HK-2 (cell line): ENCODE data around the gene COL6A2.
"Not testable (repeated sequence)": the region's sequence is repeated elsewhere in the genome, so short reads cannot be mapped to it uniquely, and the experiment has no call there.

ENCODE experiments used
- DNase-seq: peaks from one replicate; pipeline ENCODE4 v3.0.0-alpha.2; 2018; ENCODE audit not compliant: unreplicated experiment

COL6A2 gene

DNA sequence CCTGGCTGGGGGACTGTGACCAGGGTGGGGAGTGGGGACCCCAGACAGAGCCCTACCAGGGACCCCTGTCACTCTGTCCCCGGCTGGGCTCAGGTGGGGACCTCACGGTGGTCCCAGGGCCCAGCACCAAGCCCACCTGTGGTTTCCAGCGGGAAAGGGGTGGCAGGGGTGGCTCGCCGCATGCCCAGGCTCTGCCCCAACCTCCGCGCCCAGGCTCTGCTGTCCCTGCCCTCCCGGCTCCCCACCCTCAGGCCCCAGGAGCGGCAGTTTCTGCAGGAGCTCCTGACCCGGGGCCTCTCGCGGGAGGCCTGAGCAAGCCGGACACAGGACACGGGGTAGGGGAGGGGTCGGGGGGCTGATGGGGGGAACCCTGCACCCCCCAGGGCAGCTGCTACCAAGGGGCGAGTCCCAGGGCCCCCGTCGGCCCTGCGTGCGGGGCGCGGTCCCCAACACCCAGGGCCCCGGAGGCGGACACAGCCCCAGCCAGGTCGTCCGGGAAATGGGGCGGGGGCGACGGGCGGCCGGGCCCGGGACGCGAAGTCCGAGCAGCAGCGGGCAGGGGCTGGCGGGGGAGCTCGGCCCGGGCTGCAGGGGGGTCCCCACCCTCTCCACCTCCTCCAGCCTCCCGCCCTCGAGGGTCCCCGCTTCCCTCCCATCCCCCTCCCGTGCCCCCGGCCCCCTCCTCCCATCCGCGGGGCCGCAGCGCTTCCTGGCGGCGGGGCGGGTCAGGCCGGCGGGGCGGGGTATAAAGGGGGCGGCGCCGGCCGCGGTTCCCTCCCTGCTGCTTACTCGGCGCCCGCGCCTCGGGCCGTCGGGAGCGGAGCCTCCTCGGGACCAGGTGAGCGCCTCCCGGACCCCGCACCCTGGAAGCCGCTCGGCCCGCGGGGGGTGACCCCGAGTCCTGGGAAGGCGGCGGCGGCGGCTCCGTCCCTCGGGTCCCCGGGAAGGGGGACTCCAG is at the start of gene COL6A2:
Gene COL6A2, plus strand, starts transcription at position 777 of the 958 bp plus-strand sequence.
- DNase-seq: peak; percentile 53

DNA sequence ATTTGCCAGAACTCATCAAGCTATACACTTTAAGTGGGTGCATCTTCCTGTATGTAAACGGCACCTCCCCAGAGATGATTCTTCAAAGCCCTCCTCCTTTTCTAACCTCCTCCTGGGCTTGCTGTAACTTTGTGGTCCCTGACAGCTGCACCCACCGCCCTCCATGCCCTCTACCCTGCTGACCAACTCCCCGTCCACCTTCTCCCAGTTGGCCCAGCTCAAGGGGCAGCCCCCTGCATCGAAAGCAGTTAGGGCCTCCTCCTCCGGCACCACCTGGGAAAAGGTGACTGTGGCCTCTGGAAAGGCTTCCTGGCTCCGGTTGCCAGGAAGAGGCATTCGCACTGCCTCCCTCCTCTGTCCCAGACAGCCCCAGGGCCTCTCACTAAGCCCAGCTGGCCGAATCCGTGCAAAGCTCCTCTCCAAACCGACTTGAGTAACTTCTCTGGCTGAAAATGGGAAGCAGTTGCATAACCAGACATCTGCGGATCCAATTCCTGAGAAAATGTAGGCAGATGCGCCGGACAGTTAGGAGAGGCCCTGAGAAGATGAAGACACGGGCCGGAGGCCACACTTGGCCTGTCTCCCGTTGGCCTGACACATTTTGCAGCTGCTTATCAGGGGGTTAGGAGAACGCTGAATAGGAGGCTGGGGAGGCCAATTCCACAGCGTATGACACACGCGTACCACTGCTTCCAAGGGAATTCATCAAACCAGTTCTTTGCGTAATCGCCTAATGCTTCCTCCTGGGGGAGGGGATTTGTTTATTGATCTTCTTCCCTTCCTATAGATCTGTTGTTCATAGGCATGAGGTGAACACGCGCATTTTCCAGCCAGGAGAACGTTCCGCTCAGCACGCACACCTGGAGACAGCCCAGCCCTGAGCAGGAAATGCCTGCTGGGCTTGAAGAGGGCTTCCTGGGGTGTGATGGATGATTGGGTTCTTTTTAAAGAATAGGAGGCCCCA is 48.7 kb upstream of the COL6A2 start:
- DNase-seq: no peak

DNA sequence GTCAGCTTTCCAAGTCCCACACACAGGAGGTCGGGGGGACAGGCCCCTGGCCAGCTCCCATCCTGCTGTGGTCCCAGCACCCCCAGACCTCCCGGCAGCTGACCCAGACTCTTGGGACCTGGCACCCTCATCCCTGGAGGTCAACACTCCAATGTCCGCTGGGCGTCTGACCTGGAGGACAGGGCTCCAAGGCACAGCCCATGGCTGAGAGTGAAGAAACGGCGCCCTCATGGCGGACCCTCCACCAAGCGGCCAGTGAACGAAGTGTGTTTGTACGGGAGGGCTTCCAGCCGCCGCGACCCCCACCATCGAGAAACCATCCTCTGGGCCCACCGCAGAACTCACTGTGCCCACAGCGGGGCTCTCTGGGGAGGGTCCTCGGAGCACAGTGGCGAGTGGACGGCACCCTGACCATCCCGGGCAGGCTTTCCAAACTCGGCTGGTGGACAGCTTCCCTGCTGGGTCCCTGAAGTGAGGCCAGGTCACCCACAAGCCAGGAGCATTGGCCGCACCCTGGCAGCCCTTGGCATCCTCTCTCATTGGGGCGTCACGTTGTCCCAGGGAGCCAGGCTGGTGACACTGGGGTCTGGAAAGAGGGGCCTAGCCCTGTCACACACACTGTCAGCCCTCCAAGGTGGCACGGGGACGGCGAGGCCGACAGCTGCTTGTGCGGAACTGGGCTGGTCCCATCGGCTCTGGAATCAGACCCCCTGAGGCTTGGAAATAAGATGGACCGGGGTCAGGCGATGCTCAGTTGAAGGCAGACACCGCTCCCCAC is 47.8 kb upstream of the COL6A2 start:
- no peak for DNase-seq

DNA sequence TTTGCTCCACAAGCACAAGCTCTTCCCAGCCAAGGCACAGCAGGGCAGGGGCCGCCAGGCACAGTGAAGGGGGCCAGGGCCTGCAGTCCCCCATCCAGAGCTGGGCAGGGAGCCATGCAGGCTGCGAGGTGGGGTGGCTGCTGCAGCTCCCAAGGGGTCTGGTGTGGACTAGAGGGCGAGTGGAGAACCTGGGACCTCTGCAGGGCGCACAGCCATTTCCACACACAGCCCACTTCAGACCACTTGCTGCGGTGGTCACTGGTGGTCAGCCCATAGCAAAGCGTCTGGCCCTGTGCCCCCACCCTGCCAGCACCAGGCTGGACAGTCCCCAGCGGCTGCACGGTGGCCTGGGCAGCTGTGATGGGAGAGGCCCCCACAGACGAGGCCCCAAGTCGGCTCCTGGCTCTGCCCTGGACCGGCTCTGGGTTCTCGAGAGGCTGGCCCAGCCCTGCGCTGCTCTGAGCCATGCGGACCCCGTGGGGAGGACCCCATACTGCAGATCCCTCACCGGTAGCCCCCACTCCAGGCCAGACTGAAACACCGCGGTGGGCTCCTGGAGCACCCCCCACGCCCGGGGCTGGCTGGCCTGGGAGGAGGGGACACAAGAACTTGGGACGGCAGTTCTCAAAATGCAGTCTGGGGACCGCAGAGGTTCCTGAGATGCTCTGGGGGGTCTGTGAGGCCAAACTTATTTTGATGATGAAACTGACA is 47.1 kb upstream of the COL6A2 start:
- no peak for DNase-seq

GRCh38 chr21:46051379-46051770 is 46.5 kb upstream of the COL6A2 start:
- no peak for DNase-seq

GRCh38 chr21:46051821-46052675 is 45.9 kb upstream of the COL6A2 start:
- no peak for DNase-seq

GRCh38 chr21:46052703-46053651 is 44.9 kb upstream of the COL6A2 start:
- DNase-seq: peak; percentile 86

DNA sequence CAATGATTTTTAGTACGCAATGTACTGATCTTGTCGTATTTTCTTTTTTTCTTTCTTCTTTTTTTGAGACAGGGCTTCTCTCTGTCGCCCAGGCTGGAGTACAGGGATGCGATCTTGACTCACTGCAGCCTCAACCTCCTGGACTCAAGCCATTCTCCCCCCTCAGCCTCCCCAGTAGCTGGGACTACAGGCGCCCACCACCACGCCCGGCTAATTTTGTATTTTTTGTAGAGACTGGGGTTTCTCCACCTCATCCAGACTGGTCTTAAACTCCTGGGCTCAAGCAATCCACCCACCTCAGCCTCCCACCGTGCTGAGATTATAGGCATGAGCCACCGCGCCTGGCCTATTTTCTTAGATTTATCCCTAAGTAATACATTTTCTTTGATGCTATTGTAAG is 43.9 kb upstream of the COL6A2 start:
- DNase-seq: no peak

DNA sequence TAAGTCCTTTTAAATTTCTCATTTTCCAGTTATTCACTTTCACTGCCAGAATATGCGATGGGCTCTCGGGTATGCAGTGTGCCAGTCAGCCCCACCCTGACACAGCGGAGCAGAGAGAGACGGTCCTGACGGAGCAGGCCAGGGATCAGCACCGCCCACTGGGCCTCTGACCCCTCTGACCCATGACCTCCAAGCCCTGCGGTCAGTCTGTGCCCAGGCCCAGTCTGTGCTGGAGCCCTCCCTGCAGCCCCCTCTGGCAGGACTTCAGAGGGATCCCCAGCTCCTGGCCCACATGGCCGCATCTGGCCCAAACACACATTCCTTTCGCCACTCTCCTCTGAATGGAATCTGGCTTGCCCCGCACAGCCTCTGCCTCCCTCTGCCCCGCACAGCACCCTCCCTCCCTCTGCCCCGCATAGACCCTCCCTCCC is 43.4 kb upstream of the COL6A2 start:
- no peak for DNase-seq

DNA sequence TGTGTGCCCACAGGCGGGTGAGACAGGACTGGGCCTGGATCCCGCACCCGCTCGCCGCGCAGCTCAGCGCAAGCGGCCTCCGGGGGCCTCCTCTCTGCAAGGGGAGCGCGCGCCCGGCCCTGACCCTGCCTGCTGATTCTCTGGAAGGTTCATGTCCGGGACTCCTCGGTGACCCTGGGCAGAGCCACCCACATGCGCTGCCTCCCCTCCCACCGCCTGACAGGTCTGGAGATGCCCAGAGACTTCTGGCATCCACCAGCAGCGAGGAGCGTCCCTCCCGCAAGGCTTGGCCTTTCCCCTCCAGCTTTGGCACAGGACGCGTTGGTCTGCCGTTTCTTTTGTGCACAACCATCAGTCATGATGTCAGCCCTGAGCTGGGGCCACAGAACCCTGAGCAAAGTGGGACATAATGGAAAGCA is 42.0 kb upstream of the COL6A2 start:
- no peak for DNase-seq

DNA sequence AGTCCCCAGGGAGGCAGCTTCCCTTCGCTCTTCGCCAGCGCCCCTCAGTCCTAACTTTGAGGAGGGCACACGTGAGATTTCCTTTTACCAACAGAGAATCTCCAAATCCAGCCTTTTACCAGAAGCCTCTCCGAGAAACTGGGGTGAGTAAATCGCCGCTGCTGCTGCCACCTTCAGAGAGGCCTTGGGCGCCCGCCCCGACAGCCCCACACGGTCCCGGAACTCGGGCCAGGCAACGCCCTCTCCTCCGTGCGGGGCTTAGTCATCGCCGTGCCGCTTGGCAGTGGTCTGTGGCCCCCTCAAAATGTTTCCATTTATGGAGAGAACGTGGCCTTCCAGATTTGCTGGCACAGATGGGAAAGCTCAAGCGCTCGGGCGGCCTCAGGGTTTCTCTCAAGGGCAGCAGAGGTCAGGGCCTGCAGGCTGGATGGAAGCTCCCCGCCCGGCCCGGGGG is 41.4 kb upstream of the COL6A2 start:
- DNase-seq: no peak

DNA sequence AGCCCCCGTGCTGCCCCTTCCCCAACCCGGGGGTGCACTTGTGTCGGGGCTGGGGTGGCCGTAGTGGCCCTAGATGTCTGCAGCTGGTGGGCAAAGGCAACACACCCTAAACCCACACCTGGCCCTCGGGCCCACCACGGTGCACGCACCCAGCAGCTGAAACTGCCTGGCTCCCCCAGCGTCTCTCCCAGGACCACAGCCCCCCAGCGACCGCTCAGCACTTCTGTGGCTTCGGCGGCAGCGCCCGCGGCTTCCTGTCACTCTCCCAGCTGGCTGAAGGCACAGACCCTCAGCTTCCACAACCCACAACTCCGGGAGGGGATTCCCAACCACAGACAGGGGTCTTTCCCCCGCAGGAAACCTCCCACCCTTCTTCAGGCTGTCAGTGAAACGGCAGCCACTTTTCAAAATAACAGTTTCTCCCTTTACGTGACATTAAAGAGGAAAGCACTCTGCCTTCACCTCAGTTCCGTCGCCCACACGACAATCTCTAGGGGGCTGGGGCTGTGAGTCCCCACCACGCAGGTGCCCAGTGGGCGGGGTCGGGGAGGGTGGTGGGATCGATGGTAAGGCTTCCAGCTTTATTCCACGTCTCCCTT is 40.7 kb upstream of the COL6A2 start:
- DNase-seq: no peak

DNA sequence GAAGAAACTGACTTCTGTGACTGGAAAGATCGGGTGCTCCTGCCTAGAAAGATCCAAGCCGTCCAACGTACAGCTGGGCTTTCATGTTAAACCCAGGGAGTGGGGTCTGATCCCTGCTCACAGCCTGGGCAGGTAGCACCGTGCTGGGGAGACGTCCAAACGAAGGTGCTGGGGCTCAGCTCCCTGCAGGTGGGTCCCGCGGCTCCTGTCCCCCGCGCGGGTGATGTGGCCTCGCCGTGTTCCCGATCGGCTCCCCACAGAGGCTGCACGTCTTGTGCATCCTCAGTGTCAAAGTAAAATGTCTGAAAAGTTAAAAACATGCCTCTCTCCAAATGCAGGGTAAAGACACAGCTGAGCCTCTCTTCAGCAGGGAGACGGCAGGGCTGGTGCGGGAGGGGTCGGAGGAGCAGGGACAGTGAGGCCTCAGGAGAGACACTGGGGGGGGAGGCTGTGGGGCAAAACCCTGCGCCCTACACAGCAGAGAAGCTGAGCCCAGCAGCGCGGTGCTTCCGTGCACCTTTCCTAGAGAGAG is 40.1 kb upstream of the COL6A2 start:
- DNase-seq: no peak

DNA sequence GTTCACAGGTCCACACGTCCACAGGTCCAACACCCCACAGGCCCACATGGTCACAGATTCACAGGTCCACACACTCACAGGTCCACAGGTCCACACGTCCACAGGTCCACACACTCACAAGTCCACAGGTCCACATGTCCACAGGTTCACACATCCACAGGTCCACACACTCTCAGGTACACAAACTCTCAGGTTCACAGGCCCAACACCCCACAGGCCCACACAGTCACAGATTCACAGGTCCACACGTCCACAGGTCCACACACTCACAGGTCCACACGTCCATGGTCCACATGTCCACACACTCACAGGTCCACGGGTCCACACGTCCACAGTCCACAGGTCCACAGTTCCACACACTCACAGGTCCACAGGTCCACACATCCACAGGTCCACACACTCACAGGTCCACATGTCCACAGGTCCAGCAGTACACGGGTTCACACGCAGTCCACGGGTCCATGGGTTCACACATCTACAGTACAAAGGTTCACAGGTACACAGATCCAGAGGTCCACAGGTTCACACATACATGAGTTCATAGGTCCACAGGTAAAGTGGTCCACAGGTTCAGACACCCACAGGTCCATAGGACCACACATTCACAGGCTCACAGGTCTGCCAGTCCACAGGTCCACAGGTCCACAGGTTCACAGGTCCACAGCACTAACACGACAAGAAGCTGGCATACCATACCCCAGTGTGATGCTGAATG is 39.3 kb upstream of the COL6A2 start:
- DNase-seq: no peak

GRCh38 chr21:46059195-46059594 is 38.7 kb upstream of the COL6A2 start:
- no peak for DNase-seq

GRCh38 chr21:46059711-46060455 is 38.0 kb upstream of the COL6A2 start:
- not testable (repeated sequence) for DNase-seq
